Stimulated activated CD8-positive, alpha-beta memory T cell treated with anti-CD3 and anti-CD28 coated beads, Interleukin-15, amount 100 ng/mL, for 24 hours (primary cell): Measurements from ENCODE around the gene TPP1.

ENCODE experiments used
- DNase-seq: peaks from one replicate; pipeline ENCODE4 v3.0.0-alpha.2; 2020; ENCODE audit warnings: low read depth

The TPP1 gene

DNA sequence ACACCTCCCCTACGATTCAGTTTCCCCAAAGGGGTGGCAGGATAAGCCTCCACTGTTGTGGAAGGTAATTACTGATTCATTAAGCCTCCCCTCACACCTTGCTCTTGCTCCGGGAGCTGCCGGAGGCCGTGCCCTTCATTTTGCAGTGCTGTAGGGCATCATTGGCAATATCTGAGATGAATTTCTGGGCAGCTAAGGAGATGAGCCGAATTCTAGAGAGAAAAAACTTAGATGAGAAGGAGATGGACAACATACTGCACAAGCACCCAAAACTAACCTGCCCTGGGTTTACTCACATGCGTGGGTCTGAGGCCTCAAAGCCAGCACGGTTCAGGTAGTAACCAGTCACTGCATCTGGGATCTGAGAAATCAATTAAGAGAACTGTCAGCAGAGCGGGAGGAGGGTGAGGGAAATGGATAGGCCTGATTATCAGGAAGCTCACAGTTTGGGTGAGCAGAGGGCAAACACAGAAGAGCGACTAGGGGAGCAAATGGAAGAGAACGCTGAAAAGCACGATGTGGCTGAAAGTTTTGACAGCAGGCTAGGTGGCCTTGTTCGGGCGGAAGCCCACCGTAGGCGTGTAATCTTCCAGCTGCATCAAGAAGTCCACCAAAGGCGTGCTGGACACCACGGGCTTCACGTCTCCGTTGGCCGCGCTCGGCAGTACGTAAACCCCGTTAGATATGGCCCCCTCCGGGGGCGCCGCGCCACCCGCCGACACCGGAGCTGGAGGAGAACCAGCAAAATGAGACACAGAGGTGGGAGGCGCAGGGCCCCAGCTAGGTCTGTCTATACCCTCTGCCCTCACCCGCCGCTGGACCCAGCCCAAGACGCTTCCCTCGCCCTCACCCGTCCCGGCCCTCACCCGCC is 7.9 kb downstream of the TPP1 start:
- no peak for DNase-seq

GRCh38 chr11:6610591-6610990 is 8.6 kb downstream of the TPP1 start:
- DNase-seq, result no peak

DNA sequence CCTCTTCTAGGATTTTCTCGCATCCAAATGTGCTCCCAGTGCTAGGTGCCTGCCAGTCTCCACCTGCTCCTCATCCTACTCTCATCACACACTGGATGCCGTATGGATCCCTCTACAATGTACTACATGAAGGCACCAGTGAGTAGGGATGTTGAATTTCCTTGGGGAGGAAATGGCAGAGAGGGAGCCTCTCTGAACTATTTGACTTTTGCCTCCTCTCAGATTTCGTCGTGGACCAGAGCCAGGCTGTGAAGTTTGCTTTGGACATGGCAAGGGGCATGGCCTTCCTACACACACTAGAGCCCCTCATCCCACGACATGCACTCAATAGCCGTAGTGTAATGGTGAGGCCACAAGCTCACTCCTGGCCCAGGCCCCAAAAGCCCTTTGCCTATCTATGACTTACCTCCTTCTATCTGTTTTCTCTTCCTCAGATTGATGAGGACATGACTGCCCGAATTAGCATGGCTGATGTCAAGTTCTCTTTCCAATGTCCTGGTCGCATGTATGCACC is 9.7 kb downstream of the TPP1 start:
- no peak for DNase-seq

DNA sequence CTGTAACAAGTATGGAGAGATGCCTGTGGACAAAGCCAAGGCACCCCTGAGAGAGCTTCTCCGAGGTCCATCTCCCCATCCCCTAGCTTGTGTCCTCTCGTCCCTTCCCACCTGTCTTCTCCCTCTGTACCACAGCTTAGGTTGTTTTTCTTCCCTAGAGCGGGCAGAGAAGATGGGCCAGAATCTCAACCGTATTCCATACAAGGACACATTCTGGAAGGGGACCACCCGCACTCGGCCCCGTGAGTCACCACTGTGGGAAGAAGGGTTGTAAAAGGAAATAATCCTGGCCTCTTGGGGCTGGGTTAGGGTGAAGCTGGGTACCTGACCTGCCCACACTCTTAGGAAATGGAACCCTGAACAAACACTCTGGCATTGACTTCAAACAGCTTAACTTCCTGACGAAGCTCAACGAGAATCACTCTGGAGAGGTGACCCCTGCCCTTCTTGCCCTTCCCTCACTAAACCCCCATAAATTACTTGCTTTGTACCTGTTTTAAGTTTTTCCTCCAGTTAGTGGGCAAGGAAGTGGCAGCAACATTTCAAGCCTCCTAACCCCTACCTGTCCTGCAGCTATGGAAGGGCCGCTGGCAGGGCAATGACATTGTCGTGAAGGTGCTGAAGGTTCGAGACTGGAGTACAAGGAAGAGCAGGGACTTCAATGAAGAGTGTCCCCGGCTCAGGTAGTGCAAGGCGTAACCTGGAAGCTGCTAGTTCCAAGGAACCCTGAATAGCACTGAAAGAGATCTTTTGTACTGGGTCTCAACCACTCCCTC is 10.3 kb downstream of the TPP1 start:
- DNase-seq, result no peak

- DNase-seq, result no peak
These were observed 11.2 kb downstream of the TPP1 start for GRCh38 chr11:6608011-6608410.

DNA sequence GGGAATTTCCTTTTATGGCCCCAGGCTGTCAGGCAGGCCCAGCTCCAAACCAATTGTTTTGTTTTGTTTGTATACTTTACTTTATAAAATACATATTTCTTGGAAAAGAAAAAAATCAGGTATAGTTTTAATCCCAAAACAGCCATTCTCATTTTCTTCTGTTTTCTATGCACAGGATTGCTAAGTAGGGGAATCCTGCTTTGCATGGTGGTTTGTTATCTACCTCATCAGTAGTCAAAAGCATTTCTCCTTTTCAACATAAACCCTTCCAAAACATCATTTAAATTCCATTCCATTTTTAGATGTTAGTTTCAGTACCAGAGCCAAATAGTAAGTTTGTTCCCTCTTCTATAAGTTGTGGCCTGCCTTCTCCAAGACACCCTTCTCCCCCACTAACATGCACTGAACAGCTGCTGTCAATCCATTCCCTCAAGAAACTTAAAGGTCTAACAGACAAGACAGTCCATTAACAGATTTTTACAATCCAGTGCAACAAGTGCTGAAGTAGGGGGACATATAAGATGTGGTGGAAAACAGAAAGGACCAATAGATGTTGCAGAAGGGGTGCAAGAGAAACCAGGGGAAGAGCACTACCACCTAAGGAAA is 11.9 kb downstream of the TPP1 start:
- DNase-seq, result no peak

- DNase-seq, result no peak
These were observed 12.6 kb downstream of the TPP1 start for GRCh38 chr11:6606471-6607189.

- no peak for DNase-seq
These were observed 14.4 kb downstream of the TPP1 start for GRCh38 chr11:6604790-6605189.

GRCh38 chr11:6604081-6604626 is 15.1 kb downstream of the TPP1 start:
- DNase-seq, result no peak

GRCh38 chr11:6603287-6604080 is 15.7 kb downstream of the TPP1 start, which contains the start of the genes ILK and RRP8:
TSS of gene ILK (plus strand) at chr11:6603774. CDS start at chr11:6604272, 498 bp downstream.
TSS of gene RRP8 (minus strand) at chr11:6603616. CDS start at chr11:6603502, 114 bp downstream.
- DNase-seq, result peak; percentile 76

DNA sequence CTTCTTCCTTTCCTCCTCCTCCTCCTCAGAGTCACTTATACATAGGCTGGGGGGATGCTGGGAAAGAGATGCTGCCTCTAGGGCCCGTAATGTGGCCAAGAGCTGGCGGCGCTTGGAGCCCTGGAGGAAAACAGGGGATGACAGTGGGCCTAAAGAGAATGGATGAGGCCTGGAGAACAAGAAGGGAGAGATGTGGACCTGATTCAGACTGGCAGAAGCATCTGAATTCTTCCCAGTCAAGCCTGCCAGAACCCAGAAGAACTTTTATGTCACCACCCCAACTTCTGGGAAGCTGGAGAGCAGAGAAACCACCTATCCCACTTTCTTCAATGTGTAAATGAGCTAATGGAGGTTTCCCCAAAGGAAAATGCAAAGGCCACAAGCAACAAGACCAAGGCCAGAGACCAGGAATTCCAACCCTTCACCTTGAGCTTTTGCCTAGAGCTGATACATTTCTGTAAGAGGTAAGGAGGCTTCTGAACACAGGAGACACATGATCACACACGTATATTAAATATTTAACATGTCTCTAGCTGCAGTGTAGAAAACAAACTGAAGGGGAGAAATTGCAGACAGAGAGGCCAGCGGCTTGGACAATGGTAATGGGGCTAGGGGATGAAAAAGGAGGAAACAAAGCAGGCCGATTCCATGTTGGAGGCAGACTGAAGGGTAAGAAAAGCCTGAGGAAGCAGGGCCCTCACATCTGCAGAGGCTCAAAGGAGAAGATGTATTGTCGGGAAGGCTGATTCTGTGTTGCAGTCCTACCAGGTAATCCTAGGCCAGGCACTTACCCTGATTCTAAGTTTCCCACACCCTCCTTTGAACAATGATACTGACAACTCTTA is 16.9 kb downstream of the TPP1 start:
- DNase-seq, result no peak

DNA sequence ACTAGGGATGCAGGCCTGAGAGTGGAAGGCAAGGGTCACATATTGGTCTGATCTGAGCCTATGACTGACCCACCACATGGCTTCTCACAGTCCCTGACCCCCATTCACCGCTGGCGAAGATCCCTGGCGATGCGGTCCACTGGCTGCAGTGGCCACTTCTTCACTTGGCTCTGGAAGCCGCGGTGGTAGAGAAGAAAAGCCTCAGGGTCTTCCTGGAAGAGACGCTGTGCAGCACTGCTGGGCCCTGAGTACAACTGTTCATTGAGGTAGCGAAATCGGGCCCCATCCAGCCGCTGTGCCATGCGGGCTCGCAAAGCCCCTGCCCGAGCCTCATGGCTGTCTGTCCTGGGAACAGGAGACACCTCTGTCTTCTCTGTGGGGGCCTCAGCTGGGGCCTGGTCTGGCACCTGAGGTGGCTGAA is 18.2 kb downstream of the TPP1 start:
- no peak for DNase-seq

DNA sequence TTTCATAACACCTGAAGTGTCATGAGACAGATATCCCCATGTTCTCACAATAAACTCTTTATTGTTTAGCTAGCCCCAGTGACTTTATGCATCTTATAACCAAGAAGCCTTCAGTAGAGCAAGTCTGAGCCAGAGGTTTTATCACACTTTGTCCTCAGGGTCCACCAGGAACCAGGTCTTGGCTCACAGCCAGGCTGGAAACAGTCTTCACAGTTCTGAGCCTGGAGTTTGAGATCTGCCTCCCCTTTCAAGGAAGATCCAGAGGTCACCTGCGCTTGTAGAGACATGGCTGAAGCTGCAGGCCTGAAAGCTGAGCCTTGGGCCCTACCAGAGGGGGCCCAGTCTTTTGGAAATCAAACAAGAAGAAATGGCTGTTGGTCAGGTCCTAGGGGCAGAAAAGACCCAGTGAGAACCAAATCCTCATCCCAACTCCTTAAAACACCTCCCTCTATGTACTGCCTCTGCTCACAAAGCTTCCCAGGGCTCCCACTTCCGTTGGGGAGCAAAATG is 19.3 kb downstream of the TPP1 start:
- DNase-seq, result no peak

- DNase-seq, result no peak
These were observed 19.8 kb downstream of the TPP1 start for GRCh38 chr11:6599449-6599848.

GRCh38 chr11:6598555-6598954 is 20.7 kb downstream of the TPP1 start:
- no peak for DNase-seq

- DNase-seq, result no peak
These were observed 22.9 kb downstream of the TPP1 start for GRCh38 chr11:6596239-6596877.

- no peak for DNase-seq
These were observed 25.0 kb downstream of the TPP1 start for GRCh38 chr11:6594142-6594768.

- DNase-seq, result no peak
These were observed 31.2 kb downstream of the TPP1 start for GRCh38 chr11:6588018-6588417.
